Smooth muscle cell of the brain vasculature (primary cell): ENCODE results near the gene EPB41.
A peak's percentile ranks its signal among the peaks of the same experiment; 100 is the strongest.
"Not testable (repeated sequence)": the region's sequence is repeated elsewhere in the genome, so short reads cannot be mapped to it uniquely, and the experiment has no call there.

Experiments used
- DNase-seq: peaks from one replicate; pipeline ENCODE4 v3.0.0-alpha.2; 2012; ENCODE audit warnings: low read depth, low spot score

EPB41 gene

GRCh38 chr1:28914228-28915030, at the start of gene EPB41:
EPB41 (plus strand) TSS chr1:28914569; CDS start chr1:28987438, 72,869 bp downstream.
- DNase-seq: peak; percentile 74

GRCh38 chr1:28864695-28865094, 49.7 kb upstream of the EPB41 start:
- DNase-seq: no peak

GRCh38 chr1:28865997-28866650, 48.2 kb upstream of the EPB41 start:
- DNase-seq: no peak

- DNase-seq: no peak
These were observed 46.5 kb upstream of the EPB41 start for GRCh38 chr1:28867850-28868249.

GRCh38 chr1:28869952-28870351, 44.4 kb upstream of the EPB41 start:
- DNase-seq: no peak

- DNase-seq: no peak
These were observed 42.6 kb upstream of the EPB41 start for GRCh38 chr1:28871631-28872401.

- not testable (repeated sequence) for DNase-seq
These were observed 39.2 kb upstream of the EPB41 start for GRCh38 chr1:28875134-28875533.

- peak; percentile 52 for DNase-seq
These were observed 37.1 kb upstream of the EPB41 start for GRCh38 chr1:28877132-28877781.

- no peak for DNase-seq
These were observed 35.6 kb upstream of the EPB41 start for GRCh38 chr1:28878796-28879195.

GRCh38 chr1:28882009-28882628, 32.2 kb upstream of the EPB41 start:
- DNase-seq: peak; percentile 57

GRCh38 chr1:28883242-28883616, 31.1 kb upstream of the EPB41 start:
- no peak for DNase-seq

- DNase-seq: no peak
These were observed 28.9 kb upstream of the EPB41 start for GRCh38 chr1:28885472-28885877.

GRCh38 chr1:28885977-28886730, 28.2 kb upstream of the EPB41 start:
- DNase-seq: no peak

GRCh38 chr1:28886731-28887418, 27.5 kb upstream of the EPB41 start:
- DNase-seq: no peak

- DNase-seq: no peak
These were observed 26.9 kb upstream of the EPB41 start for GRCh38 chr1:28887419-28887834.

- no peak for DNase-seq
These were observed 26.3 kb upstream of the EPB41 start for GRCh38 chr1:28887835-28888682.

GRCh38 chr1:28888915-28889314, 25.5 kb upstream of the EPB41 start:
- no peak for DNase-seq

- DNase-seq: no peak
These were observed 25.0 kb upstream of the EPB41 start for GRCh38 chr1:28889357-28889756.

- DNase-seq: no peak
These were observed 23.9 kb upstream of the EPB41 start for GRCh38 chr1:28890435-28890834.
